Endothelial cell of umbilical vein (primary cell): ENCODE measurements around the gene C16orf74. TPM values are rescaled to one million over a fixed set of nuclear protein-coding genes. Genes with fewer than 3 reads are reported as not detected.

Source experiments
- BruUV-seq: library from RNA; stranded (reverse); fragments of 400-500 nt; replicated peaks from 2 replicates; lab custom pipeline; 2021; lab: Mats Ljungman, UMichigan
- CTCF ChIA-PET: fragments of 300-600, 350-600 bp; sonication (Branson Sonifier 250); formaldehyde crosslinking; loops from one replicate; lab custom pipeline; 2021; ENCODE audit warnings: antibody characterized with exemption, inconsistent platforms; lab: Charles Lee
- POLR2A ChIA-PET: fragments of 300-600, 350-600 bp; sonication (Branson Sonifier 250); formaldehyde crosslinking; loops from one replicate; lab custom pipeline; 2021; ENCODE audit warnings: antibody characterized with exemption, inconsistent platforms; lab: Charles Lee
- DNase-seq: peaks from one replicate; pipeline ENCODE4 v3.0.0-alpha.2; 2011; ENCODE audit warnings: low read depth, low spot score
- FAIRE-seq: peaks from 2 replicates; lab custom pipeline; 2011; peaks lifted over from hg19 to GRCh38; lab: Jason Lieb, UNC
- H2AFZ ChIP-seq: 2 replicates; pipeline ENCODE4 v1.6.0; 2012; ENCODE audit warnings: low read depth, low read length, control low read depth, inconsistent platforms
- H3K27ac ChIP-seq: 2 replicates; pipeline ENCODE4 v1.5.1; 2011; ENCODE audit warnings: low read depth, mild to moderate bottlenecking, control low read depth, low read length, moderate library complexity; ENCODE audit not compliant: insufficient read depth
- H3K27me3 ChIP-seq, 2 experiments: 2 replicates each; pipeline versions ENCODE4 v1.6.0 to v1.6.1; 2011; ENCODE audit warnings: low read length in 2 of 2, mixed read lengths in 1 of 2; ENCODE audit not compliant: control insufficient read depth in 2 of 2, insufficient read depth in 2 of 2
- H3K36me3 ChIP-seq, 2 experiments: 2 replicates in 1 of 2; 3 replicates in 1 of 2; pipeline ENCODE4 v1.5.1; 2011; ENCODE audit warnings: low read length in 2 of 2, mild to moderate bottlenecking in 1 of 2, moderate library complexity in 1 of 2; ENCODE audit not compliant: control insufficient read depth in 2 of 2, insufficient read depth in 2 of 2; ENCODE audit errors: extremely low read depth in 1 of 2
- H3K4me1 ChIP-seq: 3 replicates; pipeline ENCODE4 v1.5.1; 2011; ENCODE audit warnings: mild to moderate bottlenecking, low read length; ENCODE audit not compliant: control insufficient read depth, insufficient read depth; ENCODE audit errors: extremely low read depth
- H3K4me2 ChIP-seq: 2 replicates; pipeline ENCODE4 v1.6.1; 2011; ENCODE audit warnings: low read length, control low read depth, mixed read lengths; ENCODE audit not compliant: insufficient read depth
- H3K4me3 ChIP-seq, 3 experiments: fragments of 200-600 bp in 1 of 3; sonication (generic), shearing (Covaris generic) in 1 of 3; replicated peaks in 1 of 3; 2 replicates each; pipeline ENCODE4 v1.5.1; 2011 to 2016; ENCODE audit warnings: control low read depth in 3 of 3, low read length in 3 of 3, mild to moderate bottlenecking in 2 of 3, inconsistent platforms in 1 of 3, low read depth in 1 of 3, moderate library complexity in 1 of 3; ENCODE audit not compliant: insufficient read depth in 1 of 3
- H3K79me2 ChIP-seq: 2 replicates; pipeline ENCODE4 v1.6.0; 2012; ENCODE audit warnings: low read length, inconsistent platforms; ENCODE audit not compliant: control insufficient read depth, insufficient read depth
- H3K9ac ChIP-seq: replicated peaks from 2 replicates; pipeline ENCODE3; 2011; ENCODE audit warnings: low read length, control low read depth; ENCODE audit not compliant: insufficient read depth; ENCODE audit errors: extremely low read depth
- H3K9me1 ChIP-seq: replicated peaks from 3 replicates; pipeline ENCODE4 v1.6.0; 2011; ENCODE audit warnings: mild to moderate bottlenecking, low read length; ENCODE audit not compliant: control insufficient read depth, insufficient read depth; ENCODE audit errors: extremely low read depth
- H3K9me3 ChIP-seq: replicated peaks from 2 replicates; pipeline ENCODE4 v1.5.1; 2012; ENCODE audit warnings: low read length, inconsistent platforms; ENCODE audit not compliant: control insufficient read depth, insufficient read depth
- H4K20me1 ChIP-seq: replicated peaks from 2 replicates; pipeline ENCODE3; 2011; ENCODE audit warnings: mild to moderate bottlenecking, low read length; ENCODE audit not compliant: control insufficient read depth, insufficient read depth; ENCODE audit errors: extremely low read depth
- CTCF ChIP-seq, 2 donors: IDR thresholded peaks; 1 replicate in 1 of 2; 2 replicates in 1 of 2; pipeline ENCODE4 v1.5.1; 2011; ENCODE audit warnings: low read length in 2 of 2, mild to moderate bottlenecking in 2 of 2, moderate library complexity in 2 of 2, control low read depth in 1 of 2, inconsistent platforms in 1 of 2, low read depth in 1 of 2; ENCODE audit not compliant: insufficient read depth in 1 of 2; ENCODE audit errors: extremely low read depth in 1 of 2
- GATA2 ChIP-seq: IDR thresholded peaks from 2 replicates; pipeline ENCODE4 v1.7.0; 2011; ENCODE audit warnings: low read depth, mild to moderate bottlenecking, moderate library complexity, mixed read lengths, low read length; ENCODE audit not compliant: insufficient read length, insufficient read depth
- JUN ChIP-seq: IDR thresholded peaks from 2 replicates; pipeline ENCODE4 v1.6.1; 2011; ENCODE audit warnings: borderline replicate concordance, low read depth; ENCODE audit not compliant: insufficient read length, insufficient read depth
- MAX ChIP-seq: IDR thresholded peaks from 2 replicates; pipeline ENCODE4 v1.6.1; 2011; ENCODE audit not compliant: insufficient read depth, insufficient read length
- MYC ChIP-seq: IDR thresholded peaks from one replicate; pipeline ENCODE4 v1.6.1; 2011; ENCODE audit warnings: mild to moderate bottlenecking, low read depth, low read length
- POLR2A ChIP-seq: IDR thresholded peaks from 2 replicates; pipeline ENCODE4 v1.6.1; 2012; ENCODE audit warnings: low read depth, mild to moderate bottlenecking, control low read depth, low read length
- POLR2AphosphoS5 ChIP-seq: IDR thresholded peaks from 2 replicates; pipeline ENCODE4 v1.6.1; 2012; ENCODE audit warnings: low read depth, mild to moderate bottlenecking, control low read depth, low read length, moderate library complexity; ENCODE audit not compliant: insufficient read depth
- dilution Hi-C: fragments of 300-500 bp; cut with MboI; formaldehyde crosslinking; loops from one replicate; pipeline ENCODE4 v1.15.0; 2019; ENCODE audit warnings: low sequenced_read_pairs; ENCODE audit not compliant: extremely low pct_ligation_motif_present
- intact Hi-C: fragments of 100-400 bp; cut with micrococcal nuclease; formaldehyde crosslinking; loops from one replicate; pipeline ENCODE4 v1.10.0; 2022
- polyA plus RNA-seq, 4 experiments: library from polyadenylated mRNA; depleted of rRNA in 3 of 4; stranded (reverse) in 3 of 4; unstranded in 1 of 4; fragments of >200 nt; gene quantifications; 2 replicates each; pipeline versions ENCODE4 v1.2.1 to v1.2.3, GENCODE V29; 2011 to 2012; ENCODE audit warnings: missing spikeins in 1 of 4
- total RNA-seq: library from RNA; stranded (reverse); gene quantifications from 2 replicates; pipeline ENCODE4 v1.2.3, GENCODE V29; 2021

C16orf74 gene
- total and polyA plus RNA-seq, 2 donors (not counting 3 experiments of a cell fraction or from before 2014, with no cell fraction given), result 12.1 to 38.7 TPM

- H4K20me1 ChIP-seq, result no peaks in the 10 kb centered on the region
- peak; percentile 12 to 25 for TF ChIP-seq CTCF (IDR thresholded peaks at IDR 0.05; ENCODE audit: extremely low read depth in 1 of 2, insufficient read depth in 1 of 2, low read depth in 1 of 2, low read length in 2 of 2)
- TF ChIP-seq POLR2A, result no peak
- TF ChIP-seq POLR2AphosphoS5, result no peak
- TF ChIP-seq MAX, result no peak
- TF ChIP-seq GATA2, result no peak
- CTCF ChIA-PET, result interaction anchor here (1.2 kb wide), 1 partner anchor 24 kb away, joined by 3 read pairs; no protein-coding TSS in a partner anchor
These were observed 22.0 kb downstream of the C16orf74 start for GRCh38 chr16:85728879-85729278.

GRCh38 chr16:85724936-85725335, 26.0 kb downstream of the C16orf74 start:
- Histone ChIP-seq H3K27ac (no peak overlapping the region), H3K4me1 (no peaks in the 10 kb centered on the region), H3K9me1 (no peaks in the 10 kb centered on the region), H2AFZ (no peak overlapping the region), H3K9ac (no peak overlapping the region), H3K36me3 (peaks cover 0 to 3% of the 10 kb centered on the region in 2 experiments), H4K20me1 (no peaks in the 10 kb centered on the region), H3K27me3 (no peaks in the 10 kb centered on the region), H3K4me3 (no peak overlapping the region), H3K9me3 (no peaks in the 10 kb centered on the region), H3K79me2 (peaks cover 26% of the 10 kb centered on the region), H3K4me2 (no peak overlapping the region)
- ChIA-PET CTCF (interaction anchor here (1.5 kb wide), 1 partner anchor 35 kb away, joined by 3 read pairs; no protein-coding TSS in a partner anchor), POLR2A (no interaction called here)
- TF ChIP-seq MAX (no peak), POLR2AphosphoS5 (no peak), JUN (no peak), MYC (no peak)
- DNase-seq (no peak), FAIRE-seq (no peak)
- intact Hi-C loops, result no loop called here
- no TSS peak for BruUV-seq
- dilution Hi-C loops, result no loop called here

More at GRCh38 chr16:85728879-85729278, 22.0 kb downstream of the C16orf74 start:
- POLR2A ChIA-PET, result no interaction called here
- no TSS peak for BruUV-seq
- DNase-seq, result no peak
- Histone ChIP-seq H2AFZ (no peak overlapping the region), H3K27me3 (no peaks in the 10 kb centered on the region), H3K27ac (no peak overlapping the region), H3K79me2 (peaks cover 35% of the 10 kb centered on the region), H3K9me3 (no peaks in the 10 kb centered on the region), H3K4me3 (no peak overlapping the region), H3K4me2 (no peak overlapping the region), H3K9me1 (no peaks in the 10 kb centered on the region), H3K36me3 (peaks cover 0 to 3% of the 10 kb centered on the region in 2 experiments), H3K4me1 (no peaks in the 10 kb centered on the region), H3K9ac (no peak overlapping the region)
- intact Hi-C loops, result no loop called here
- dilution Hi-C loops, result no loop called here
- FAIRE-seq, result no peak
